Ectodermal cell (in vitro differentiated cells): ENCODE measurements around the gene TGIF1.

Source experiments
- H3K27ac ChIP-seq: 2 replicates; pipeline ENCODE4 v1.7.0; 2013; ENCODE audit warnings: mild to moderate bottlenecking, low read depth, low read length; ENCODE audit not compliant: insufficient read depth, poor library complexity, severe bottlenecking
- H3K27me3 ChIP-seq: 2 replicates; pipeline ENCODE4 v1.7.0; 2013; ENCODE audit warnings: mild to moderate bottlenecking, low read length; ENCODE audit not compliant: insufficient read depth, control insufficient read depth, poor library complexity, severe bottlenecking
- H3K36me3 ChIP-seq: one replicate; pipeline ENCODE4 v1.7.0; 2013; ENCODE audit warnings: low read length; ENCODE audit not compliant: control insufficient read depth, insufficient read depth
- H3K4me1 ChIP-seq: one replicate; pipeline ENCODE4 v1.7.0; 2013; ENCODE audit warnings: low read length; ENCODE audit not compliant: control insufficient read depth, insufficient read depth
- H3K4me3 ChIP-seq: 2 replicates; pipeline ENCODE4 v1.7.0; 2013; ENCODE audit warnings: low read depth, low read length, control low read depth; ENCODE audit not compliant: insufficient read depth
- H3K9me3 ChIP-seq: 2 replicates; pipeline ENCODE4 v1.7.0; 2013; ENCODE audit warnings: mild to moderate bottlenecking, low read length, moderate library complexity; ENCODE audit not compliant: control insufficient read depth
- WGBS, 2 experiments: methylation state at CpG; one replicate each; pipeline ENCODE4 v1.1.7; 2013; ENCODE audit warnings: missing lambda C conversion rate in 2 of 2; 5-methylcytosine and 5-hydroxymethylcytosine counted together

TGIF1 gene

DNA sequence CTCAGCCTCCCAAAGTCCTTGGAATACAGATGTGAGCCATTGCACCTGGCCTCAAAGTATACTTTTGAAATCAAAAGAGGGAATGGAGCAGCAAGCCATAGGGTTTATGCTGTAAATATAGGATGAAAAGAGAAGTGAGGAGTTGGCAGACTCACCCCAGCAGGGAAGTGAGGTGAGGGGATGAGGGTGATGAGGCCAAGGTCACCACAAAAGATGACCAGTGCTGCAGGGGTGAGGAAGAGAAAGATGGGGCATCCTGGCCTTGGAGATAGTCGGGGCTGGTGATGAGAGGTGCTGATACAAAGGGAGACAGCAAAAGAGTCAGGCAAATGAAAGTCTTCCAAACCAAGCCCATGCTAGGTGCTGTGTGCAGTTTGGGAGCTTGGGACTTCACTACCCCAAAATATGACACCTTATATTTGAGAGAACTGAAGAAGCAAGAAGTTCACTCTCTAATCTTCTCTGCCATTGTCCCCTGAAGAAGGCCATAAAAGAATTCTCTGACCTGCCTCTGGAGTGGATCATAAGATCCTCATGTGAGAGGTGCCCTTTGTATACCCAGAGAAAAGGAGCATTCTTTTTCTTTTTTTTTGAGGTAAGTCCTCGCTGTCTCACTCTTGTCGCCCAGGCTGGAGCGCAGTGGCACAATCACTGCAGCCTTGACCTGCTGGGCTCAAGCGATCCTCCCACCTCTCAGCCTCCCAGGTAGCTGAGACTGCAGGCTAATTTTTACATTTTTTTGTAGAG lies 31.0 kb downstream of the TGIF1 start:
- WGBS, 2 experiments, result 84 to 87% methylated on average over 5 of the region's 5 CpGs
- no peak overlapping the region for H3K4me3 ChIP-seq
- peaks cover 5% of the 10 kb centered on the region for H3K4me1 ChIP-seq
- no peaks in the 10 kb centered on the region for H3K36me3 ChIP-seq
- H3K27ac ChIP-seq, result no peak overlapping the region
- no peaks in the 10 kb centered on the region for H3K9me3 ChIP-seq
- no peaks in the 10 kb centered on the region for H3K27me3 ChIP-seq

DNA sequence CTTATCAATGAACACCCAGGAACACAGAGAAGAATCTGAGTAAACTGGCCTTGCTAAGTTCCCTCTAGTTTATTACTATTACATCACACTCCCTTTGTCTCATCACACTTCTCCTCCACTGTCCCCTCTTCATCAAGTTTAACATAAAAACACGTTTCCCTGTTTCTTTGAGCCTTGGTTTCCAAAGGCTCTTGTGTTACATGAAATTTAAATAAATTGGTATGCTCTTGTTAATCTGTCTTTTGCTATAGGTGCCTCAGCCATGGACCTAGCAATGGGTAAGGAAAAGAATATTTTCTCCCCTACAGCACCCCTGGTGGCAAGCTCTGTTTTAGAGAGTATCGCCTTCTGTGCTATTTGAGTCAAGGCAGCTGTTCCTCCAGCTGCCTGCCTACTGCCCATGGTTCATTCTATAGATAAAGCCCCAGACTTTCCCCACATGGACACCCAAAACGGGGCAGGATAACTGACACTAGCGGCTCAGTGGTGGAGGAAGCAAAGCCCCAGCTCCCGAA lies 31.8 kb downstream of the TGIF1 start:
- 35 to 46% methylated on average over 5 of the region's 5 CpGs for WGBS, 2 experiments
- Histone ChIP-seq H3K36me3 (no peaks in the 10 kb centered on the region), H3K4me3 (no peak overlapping the region), H3K27me3 (no peaks in the 10 kb centered on the region), H3K4me1 (peaks cover 5% of the 10 kb centered on the region), H3K27ac (no peak overlapping the region), H3K9me3 (no peaks in the 10 kb centered on the region)

DNA sequence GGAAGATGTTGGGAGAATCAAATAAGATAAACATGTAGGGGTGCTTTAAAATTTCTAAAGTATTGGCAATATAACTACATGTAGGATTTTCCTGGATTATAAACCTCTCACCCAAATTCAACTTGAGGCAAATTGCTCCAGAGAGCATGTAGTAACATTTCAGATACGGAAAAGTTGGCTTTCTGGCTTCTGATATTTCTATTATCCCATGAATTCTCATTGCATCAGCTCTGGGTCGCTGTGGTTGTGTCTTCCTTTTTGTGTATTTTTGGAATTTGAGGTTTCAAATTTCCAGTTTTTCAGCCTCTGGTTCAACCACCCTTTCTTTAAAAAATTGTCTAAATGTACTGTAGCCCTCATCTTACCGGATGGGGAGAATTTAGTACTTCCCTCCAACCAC lies 32.3 kb downstream of the TGIF1 start:
- no peak overlapping the region for H3K4me3 ChIP-seq
- no peaks in the 10 kb centered on the region for H3K9me3 ChIP-seq
- WGBS, 2 experiments, result 95 to 98% methylated on average over 3 of the region's 3 CpGs
- peaks cover 5% of the 10 kb centered on the region for H3K4me1 ChIP-seq
- no peaks in the 10 kb centered on the region for H3K27me3 ChIP-seq
- no peak overlapping the region for H3K27ac ChIP-seq
- no peaks in the 10 kb centered on the region for H3K36me3 ChIP-seq

DNA sequence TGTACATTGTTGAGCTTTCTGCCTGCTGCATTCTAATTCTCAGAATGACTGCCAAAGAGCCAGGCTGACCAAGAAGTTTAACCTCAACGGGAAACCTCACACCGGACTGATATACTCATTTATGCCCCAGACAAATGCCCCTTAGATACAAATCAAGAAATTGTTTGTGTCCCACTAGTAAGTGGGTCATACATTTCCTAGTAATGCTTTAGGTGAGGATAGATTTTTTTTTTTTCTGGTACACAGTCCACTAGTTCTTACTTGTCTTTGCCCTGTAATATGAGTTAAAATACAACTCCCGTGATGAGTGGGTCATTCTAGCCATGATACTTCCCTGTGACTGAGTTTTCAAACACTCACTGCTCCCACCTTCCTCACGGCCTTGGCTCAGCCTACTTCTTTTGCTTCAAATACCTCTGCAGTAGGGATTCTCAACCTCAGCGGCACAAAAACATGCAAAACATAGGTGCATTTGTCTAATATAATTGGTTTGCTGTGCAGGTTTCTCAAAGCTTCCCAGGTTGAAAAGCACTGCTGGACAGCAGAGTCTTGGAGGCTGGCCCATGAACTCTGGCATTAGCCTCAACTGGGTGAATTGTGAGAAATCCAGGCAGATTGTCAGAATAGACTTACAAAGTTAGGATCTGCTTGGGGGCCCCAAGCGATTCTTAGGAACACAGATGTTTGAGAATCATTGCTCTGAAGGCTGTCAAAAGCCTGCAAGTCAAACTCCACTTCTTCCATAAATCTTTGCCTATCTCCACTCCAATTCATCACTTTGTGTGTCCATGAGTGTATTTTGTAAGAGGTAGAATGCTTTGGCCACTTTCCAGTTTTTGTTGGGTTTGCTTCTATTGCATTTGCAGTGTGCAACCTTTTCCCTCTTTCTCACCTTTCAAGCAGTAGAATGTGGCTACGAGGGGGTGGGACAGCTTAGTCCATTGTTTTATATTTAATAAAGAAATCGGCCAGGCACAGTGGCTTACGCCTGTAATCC lies 35.5 kb downstream of the TGIF1 start:
- no peaks in the 10 kb centered on the region for H3K36me3 ChIP-seq
- peaks cover 5% of the 10 kb centered on the region for H3K4me1 ChIP-seq
- H3K27ac ChIP-seq, result no peak overlapping the region
- H3K4me3 ChIP-seq, result no peak overlapping the region
- H3K27me3 ChIP-seq, result no peaks in the 10 kb centered on the region
- H3K9me3 ChIP-seq, result no peaks in the 10 kb centered on the region
- 85 to 90% methylated on average over 9 of the region's 9 CpGs for WGBS, 2 experiments

DNA sequence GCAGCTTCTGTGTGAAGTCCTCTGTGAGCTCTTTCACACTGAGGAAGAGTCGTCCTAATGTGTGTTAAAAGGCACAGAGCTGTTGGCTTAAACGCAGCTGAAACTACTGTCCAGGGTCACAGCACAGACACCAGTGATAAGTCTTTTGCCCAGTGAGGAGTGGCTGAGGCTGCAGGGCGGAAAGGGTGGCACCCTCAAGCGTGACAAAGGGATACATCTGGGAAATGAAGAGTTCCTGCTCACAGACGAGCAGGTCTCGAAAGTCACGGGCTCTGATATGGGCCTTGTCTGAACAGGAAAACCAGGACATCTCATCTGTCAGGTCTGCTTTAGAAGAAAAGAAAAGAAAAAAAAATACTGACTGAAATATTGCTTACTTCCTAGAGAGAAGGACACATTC lies 36.5 kb downstream of the TGIF1 start:
- whole genome bisulfite sequencing, 2 experiments, result 92 to 93% methylated on average over 7 of the region's 7 CpGs
- Histone ChIP-seq H3K27me3 (no peaks in the 10 kb centered on the region), H3K27ac (no peak overlapping the region), H3K9me3 (no peaks in the 10 kb centered on the region), H3K4me3 (no peak overlapping the region), H3K4me1 (peaks cover under 1% of the 10 kb centered on the region), H3K36me3 (no peaks in the 10 kb centered on the region)

DNA sequence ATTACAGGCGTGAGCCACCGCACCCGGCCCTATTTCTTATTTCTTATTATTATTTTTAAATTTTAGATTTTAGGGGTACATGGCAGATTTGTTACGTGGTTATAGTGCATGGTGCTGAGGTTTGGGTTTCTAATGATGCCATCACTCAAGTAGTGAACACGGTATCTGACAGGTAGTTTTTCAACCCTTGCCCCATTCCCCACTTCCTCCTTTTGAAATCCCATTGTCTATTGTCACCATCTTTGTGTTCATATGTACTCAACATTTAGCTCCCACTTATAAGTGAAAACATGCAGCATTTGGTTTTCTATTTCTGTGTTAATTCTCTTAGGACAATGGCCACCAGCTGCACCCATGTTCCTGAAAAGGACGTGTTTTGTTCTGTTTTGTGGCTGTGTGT lies 39.5 kb downstream of the TGIF1 start:
- Histone ChIP-seq H3K27me3 (no peaks in the 10 kb centered on the region), H3K36me3 (no peaks in the 10 kb centered on the region), H3K4me3 (no peak overlapping the region), H3K9me3 (no peaks in the 10 kb centered on the region), H3K27ac (no peak overlapping the region), H3K4me1 (no peaks in the 10 kb centered on the region)
- WGBS, 2 experiments, result 97 to 98% methylated on average over 4 of the region's 6 CpGs

DNA sequence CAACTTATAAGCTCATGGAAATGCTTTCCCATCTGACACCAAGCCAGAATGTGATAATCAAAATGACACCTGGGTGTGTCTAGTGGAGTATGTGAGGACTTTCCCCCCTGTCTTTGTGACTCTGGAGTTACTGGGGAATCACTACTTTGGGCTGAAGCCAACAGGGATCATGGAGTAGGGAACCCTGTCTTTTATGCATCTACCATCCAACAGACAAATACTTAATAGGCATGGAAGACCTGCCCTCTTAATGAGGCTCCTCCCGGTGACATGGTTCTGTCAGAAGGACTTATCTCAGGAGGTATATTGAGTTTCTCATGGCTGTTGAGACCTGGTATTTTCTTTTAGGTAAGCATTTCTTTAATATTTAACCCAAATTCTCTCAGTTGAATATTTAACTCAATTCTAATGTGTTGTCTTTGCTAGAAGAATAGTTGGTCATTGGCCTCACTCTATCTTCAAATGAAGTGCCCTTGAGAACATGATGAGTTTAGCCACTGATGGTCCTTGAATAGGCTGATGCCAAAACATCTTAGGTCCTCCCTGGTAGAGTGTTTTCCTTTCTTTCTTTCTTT lies 42.1 kb downstream of the TGIF1 start:
- no peaks in the 10 kb centered on the region for H3K4me1 ChIP-seq
- H3K27ac ChIP-seq, result no peak overlapping the region
- peaks cover 2% of the 10 kb centered on the region for H3K27me3 ChIP-seq
- 43 to 56% methylated on average over 1 of the region's 1 CpG for WGBS, 2 experiments
- no peak overlapping the region for H3K4me3 ChIP-seq
- no peaks in the 10 kb centered on the region for H3K9me3 ChIP-seq
- H3K36me3 ChIP-seq, result no peaks in the 10 kb centered on the region

DNA sequence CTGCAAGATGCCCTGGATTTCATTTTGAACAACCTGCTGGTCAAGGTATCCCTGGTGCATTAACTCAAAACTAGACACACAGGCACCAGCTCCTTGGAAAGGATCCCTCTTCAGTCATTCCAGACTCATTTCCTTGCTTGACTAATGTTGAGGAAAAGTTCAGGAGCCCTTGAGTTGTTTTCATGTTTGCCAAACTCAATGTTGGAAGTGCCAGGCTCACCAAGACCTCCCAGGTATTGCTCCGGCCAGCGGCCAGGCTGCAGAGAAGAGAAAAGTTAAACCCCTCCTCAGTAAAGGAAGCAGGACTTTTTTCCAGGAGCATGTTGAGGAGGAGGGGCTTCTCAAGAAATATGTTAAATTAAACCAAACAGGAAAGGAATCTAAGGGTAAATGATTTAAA lies 42.7 kb downstream of the TGIF1 start:
- H3K9me3 ChIP-seq, result no peaks in the 10 kb centered on the region
- WGBS, 2 experiments, result 75 to 87% methylated on average over 2 of the region's 2 CpGs
- H3K27ac ChIP-seq, result no peak overlapping the region
- no peaks in the 10 kb centered on the region for H3K36me3 ChIP-seq
- no peak overlapping the region for H3K4me3 ChIP-seq
- H3K27me3 ChIP-seq, result peaks cover 8% of the 10 kb centered on the region
- no peaks in the 10 kb centered on the region for H3K4me1 ChIP-seq

DNA sequence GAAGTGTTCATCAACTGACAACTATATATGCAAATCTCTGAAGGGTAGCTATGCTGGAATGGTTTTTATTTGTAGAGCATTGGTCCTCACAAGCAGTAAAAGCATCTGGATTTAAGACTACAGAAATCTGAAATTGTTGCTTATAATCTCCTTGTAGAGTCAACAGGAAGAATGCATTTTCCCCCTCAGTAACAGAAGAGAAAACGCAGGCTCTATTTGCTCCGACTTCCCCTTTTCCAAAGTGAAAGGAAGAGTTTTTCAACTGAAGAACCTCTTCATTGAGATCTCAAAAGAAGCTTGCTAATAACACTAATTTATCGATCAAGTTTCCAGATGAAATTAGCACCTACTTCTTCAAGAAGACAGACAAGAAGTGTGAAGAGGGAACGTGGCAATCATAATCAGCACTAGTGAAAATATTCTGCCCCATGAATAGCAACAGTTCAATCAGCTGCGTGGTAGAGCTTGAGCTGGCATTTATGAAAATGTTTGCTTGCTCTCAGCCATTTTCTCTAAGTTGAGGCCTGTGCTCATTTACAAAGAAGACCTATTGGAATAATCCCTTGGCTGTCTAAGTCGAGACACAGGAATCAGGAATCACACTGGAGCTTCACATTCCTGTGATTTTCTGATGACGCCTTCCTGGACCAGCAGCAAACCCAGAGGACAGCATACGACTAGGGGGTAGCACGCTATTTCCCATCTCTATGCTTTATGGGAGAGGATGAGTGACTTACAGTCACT lies 43.7 kb downstream of the TGIF1 start:
- 90 to 93% methylated on average over 9 of the region's 9 CpGs for WGBS, 2 experiments
- Histone ChIP-seq H3K36me3 (no peaks in the 10 kb centered on the region), H3K9me3 (no peaks in the 10 kb centered on the region), H3K27ac (no peak overlapping the region), H3K27me3 (peaks cover 18% of the 10 kb centered on the region), H3K4me3 (no peak overlapping the region), H3K4me1 (no peaks in the 10 kb centered on the region)
